ENCODE data around the gene CDK19. TPM values are rescaled to one million over a fixed set of nuclear protein-coding genes. Genes with fewer than 3 reads are reported as not detected.

The CDK19 gene
- total and polyA plus RNA-seq, 2 of the 4 experiments (the other 2 are of a cell fraction) = 6.0 to 6.8 TPM

GRCh38 chr6:110626442-110626841, 188.8 kb downstream of the CDK19 start:
- no peak overlapping the region for H2AFZ ChIP-seq (replicated peaks; ENCODE audit: low read length, poor library complexity)
- no peak overlapping the region for H3K9ac ChIP-seq (ENCODE audit: low read depth, low read length)
- ChIA-PET POLR2A (ENCODE audit: unreplicated experiment) (no interaction called here), CTCF (no interaction called here)
- no peak overlapping the region for H3K4me3 ChIP-seq (ENCODE audit: insufficient read depth, low read depth, low read length)
- H3K4ac ChIP-seq (ENCODE audit: low read depth, low read length) = peak overlapping the region; percentile 24; the same call in 1 of the 2 replicates
- no peaks in the 10 kb centered on the region for H4K20me1 ChIP-seq (ENCODE audit: insufficient read depth, low read length)
- no peak overlapping the region; the same call in 1 of the 2 replicates for H3K14ac ChIP-seq (replicated peaks; ENCODE audit: low read depth, low read length)
- no peak overlapping the region for H2AK9ac ChIP-seq (replicated peaks; ENCODE audit: low read depth, low read length, poor library complexity)
- H2AK5ac ChIP-seq (ENCODE audit: low read depth, low read length) = peak overlapping the region; percentile 57; the same call in 1 of the 2 replicates
- peaks cover 3% of the 10 kb centered on the region; the same call in 1 of the 2 replicates for H3K36me3 ChIP-seq (ENCODE audit: control insufficient read depth, insufficient read depth, low read length)
- no peaks in the 10 kb centered on the region for H3K27me3 ChIP-seq (ENCODE audit: control insufficient read depth, insufficient read depth, low read length)
- intact Hi-C loops (cut with micrococcal nuclease) = no loop called here
- H3K79me1 ChIP-seq (ENCODE audit: low read depth in 1 of 2, low read length in 2 of 2) = peaks cover 0 to 5% of the 10 kb centered on the region in 2 experiments; a peak in 1 of 4 replicates
- H4K8ac ChIP-seq (ENCODE audit: low read depth in 2 of 2, low read length in 2 of 2) = peak overlapping the region in 1 of 2 experiments; percentile 33; a peak in 1 of 4 replicates
- in situ Hi-C loops (cut with MboI; ENCODE audit: low sequenced_read_pairs) = no loop called here
- H2BK120ac ChIP-seq (ENCODE audit: low read depth, low read length) = no peak overlapping the region
- H2BK5ac ChIP-seq (ENCODE audit: low read depth, low read length, poor library complexity, severe bottlenecking) = peak overlapping the region; percentile 38
- no CpG with 5 or more reads among the region's 1 CpG for WGBS, 2 experiments (ENCODE audit: extremely low coverage in 2 of 2, insufficient read length in 1 of 2)
- ATAC-seq (ENCODE audit: low read depth) (no peak), DNase-seq (no peak)
- H3K56ac ChIP-seq (ENCODE audit: extremely low read depth, insufficient read depth, low read length) = no peak overlapping the region
- TF ChIP-seq POLR2A (IDR thresholded peaks at IDR 0.05; ENCODE audit: low read depth, low read length) (no peak), RCOR1 (IDR thresholded peaks at IDR 0.05; ENCODE audit: insufficient replicate concordance, low read length) (no peak), MXI1 (IDR thresholded peaks at IDR 0.05; ENCODE audit: borderline replicate concordance, low read depth, low read length) (no peak), ELK1 (IDR thresholded peaks at IDR 0.05; ENCODE audit: borderline replicate concordance, low read depth, low read length) (no peak), RFX5 (IDR thresholded peaks at IDR 0.05; ENCODE audit: low read depth, low read length) (no peak), CTCF (conservative IDR thresholded peaks at IDR 0.05; ENCODE audit: low read depth, low read length) (no peak), USF2 (IDR thresholded peaks at IDR 0.05; ENCODE audit: low read depth, low read length) (no peak), MAZ (IDR thresholded peaks at IDR 0.05; ENCODE audit: borderline replicate concordance, low read depth, low read length) (no peak), NFE2L2 (IDR thresholded peaks at IDR 0.05; ENCODE audit: low read depth, low read length) (no peak), SMC3 (IDR thresholded peaks at IDR 0.05; ENCODE audit: low read depth, low read length) (no peak), BHLHE40 (IDR thresholded peaks at IDR 0.05; ENCODE audit: low read depth, low read length) (no peak), CHD1 (IDR thresholded peaks at IDR 0.05; ENCODE audit: low read depth, low read length) (no peak), FOS (IDR thresholded peaks at IDR 0.05; ENCODE audit: low read depth, low read length) (no peak), MAFK (IDR thresholded peaks at IDR 0.05; ENCODE audit: low read depth, low read length) (no peak)
- H3K4me2 ChIP-seq (ENCODE audit: low read depth, low read length) = no peak overlapping the region
- peaks cover 5% of the 10 kb centered on the region for H3K9me1 ChIP-seq (ENCODE audit: insufficient read depth, low read length)
- no peak overlapping the region for H3K27ac ChIP-seq (ENCODE audit: insufficient read depth, low read length)
- H2BK20ac ChIP-seq (ENCODE audit: low read depth, low read length) = peak overlapping the region; percentile 83
- H3K4me1 ChIP-seq (ENCODE audit: control insufficient read depth, insufficient read depth, low read length) = peaks cover 7% of the 10 kb centered on the region
- H3K9me3 ChIP-seq (ENCODE audit: control insufficient read depth, insufficient read depth, low read length) = no peaks in the 10 kb centered on the region
- H4K5ac ChIP-seq (ENCODE audit: low read depth, low read length) = peak overlapping the region; percentile 5; the same call in 1 of the 2 replicates
- dilution Hi-C loops (cut with HindIII; ENCODE audit: low sequenced_read_pairs, unreplicated experiment) = no loop called here
- peak overlapping the region; percentile 39; the same call in 1 of the 2 replicates for H3K23ac ChIP-seq (ENCODE audit: low read depth, low read length)
- no TSS peak for BruUV-seq (replicated peaks)
- no peak overlapping the region; the same call in 1 of the 2 replicates for H3K18ac ChIP-seq (ENCODE audit: low read depth, low read length)
- 0 out of 3 replicates have a peak overlapping the region, but pooled peaks have one; percentile 3 for H2BK15ac ChIP-seq (ENCODE audit: low read depth, low read length)
- H4K91ac ChIP-seq (ENCODE audit: insufficient read depth, low read depth, low read length) = no peak overlapping the region

Measured in IMR-90 (cell line).